Upper lobe of right lung (tissue), 1 donor: ENCODE results near the gene APBB2. TPM values are rescaled to one million over a fixed set of nuclear protein-coding genes. Genes with fewer than 3 reads are reported as not detected.

Experiments
- ATAC-seq: fragments of 200-7000 bp; cut with Tn5 transposase; one replicate; pipeline ENCODE4 v1.9.1; 2020; ENCODE audit warnings: mild to moderate bottlenecking, moderate library complexity
- DNase-seq: peaks from one replicate; pipeline ENCODE4 v3.0.0-alpha.2; 2020
- H3K27ac ChIP-seq: fragments of 200-600 bp; one replicate; pipeline ENCODE4 v1.8.0; 2022
- H3K27me3 ChIP-seq: fragments of 200-600 bp; one replicate; pipeline ENCODE4 v1.8.0; 2022; ENCODE audit warnings: mild to moderate bottlenecking
- H3K36me3 ChIP-seq: fragments of 200-600 bp; one replicate; pipeline ENCODE4 v1.8.0; 2022
- H3K4me1 ChIP-seq: fragments of 200-600 bp; one replicate; pipeline ENCODE4 v1.8.0; 2022
- H3K4me3 ChIP-seq: fragments of 200-600 bp; one replicate; pipeline ENCODE4 v1.8.0; 2022; ENCODE audit warnings: mild to moderate bottlenecking
- H3K9me3 ChIP-seq: fragments of 200-600 bp; one replicate; pipeline ENCODE4 v1.8.0; 2022
- CTCF ChIP-seq: fragments of 200-600 bp; IDR thresholded peaks from one replicate; pipeline ENCODE4 v1.8.0; 2022; ENCODE audit warnings: antibody characterized with exemption
- intact Hi-C: fragments of 100-400 bp; cut with DNase I; formaldehyde crosslinking; loops from one replicate; pipeline ENCODE4 v1.11.0; 2022
- total RNA-seq: library from RNA; stranded (reverse); fragmentation: NEBNext Ultra II Directional; extraction: Animal tissue kit (Norgen Biotek cat#: 25700); gene quantifications from one replicate; pipeline ENCODE4 v1.2.1, GENCODE V29; 2021
- donor health status: DM: no; HTN: yes; CAD: no; lungs with severe emphysema.

Gene APBB2
- total RNA-seq, 1 donor from 2014 or later, result 88.2 TPM

- no peak for TF ChIP-seq CTCF
- no peaks in the 10 kb centered on the region for H3K36me3 ChIP-seq
- intact Hi-C loops, result no loop called here
- H3K27ac ChIP-seq, result no peak overlapping the region
- H3K4me1 ChIP-seq, result peaks cover 15% of the 10 kb centered on the region
- no peaks in the 10 kb centered on the region for H3K27me3 ChIP-seq
- H3K4me3 ChIP-seq, result no peak overlapping the region
- ATAC-seq, result no peak
- no peak for DNase-seq
- no peaks in the 10 kb centered on the region for H3K9me3 ChIP-seq
These were observed 49.9 kb downstream of the APBB2 start for GRCh38 chr4:41164405-41164804.

- Histone ChIP-seq H3K36me3 (no peaks in the 10 kb centered on the region), H3K9me3 (no peaks in the 10 kb centered on the region), H3K27ac (no peak overlapping the region), H3K4me1 (peaks cover 16% of the 10 kb centered on the region), H3K4me3 (no peak overlapping the region), H3K27me3 (no peaks in the 10 kb centered on the region)
- no peak for DNase-seq
- no peak for ATAC-seq
- intact Hi-C loops, result no loop called here
- TF ChIP-seq CTCF, result no peak
These were observed 53.0 kb downstream of the APBB2 start for GRCh38 chr4:41161355-41161754.

GRCh38 chr4:41160856-41161255 lies 53.5 kb downstream of the APBB2 start:
- H3K36me3 ChIP-seq, result no peaks in the 10 kb centered on the region
- ATAC-seq (no peak), DNase-seq (no peak)
- peaks cover 20% of the 10 kb centered on the region for H3K4me1 ChIP-seq
- no peaks in the 10 kb centered on the region for H3K9me3 ChIP-seq
- no peak for TF ChIP-seq CTCF
- H3K27ac ChIP-seq, result no peak overlapping the region
- intact Hi-C loops, result no loop called here
- no peak overlapping the region for H3K4me3 ChIP-seq
- H3K27me3 ChIP-seq, result no peaks in the 10 kb centered on the region

GRCh38 chr4:41160012-41160789 lies 54.1 kb downstream of the APBB2 start:
- no peaks in the 10 kb centered on the region for H3K36me3 ChIP-seq
- peaks cover 25% of the 10 kb centered on the region for H3K4me1 ChIP-seq
- no peak for TF ChIP-seq CTCF
- H3K4me3 ChIP-seq, result no peak overlapping the region
- intact Hi-C loops, result no loop called here
- no peak overlapping the region for H3K27ac ChIP-seq
- ATAC-seq, result peak; percentile 31
- no peak for DNase-seq
- no peaks in the 10 kb centered on the region for H3K9me3 ChIP-seq
- H3K27me3 ChIP-seq, result no peaks in the 10 kb centered on the region

- H3K36me3 ChIP-seq, result no peaks in the 10 kb centered on the region
- ATAC-seq (no peak), DNase-seq (no peak)
- no peaks in the 10 kb centered on the region for H3K9me3 ChIP-seq
- H3K27me3 ChIP-seq, result no peaks in the 10 kb centered on the region
- H3K4me1 ChIP-seq, result peaks cover 33% of the 10 kb centered on the region
- H3K4me3 ChIP-seq, result no peak overlapping the region
- intact Hi-C loops, result no loop called here
- TF ChIP-seq CTCF, result no peak
- no peak overlapping the region for H3K27ac ChIP-seq
These were observed 55.6 kb downstream of the APBB2 start for GRCh38 chr4:41158756-41159155.

GRCh38 chr4:41158274-41158673 lies 56.1 kb downstream of the APBB2 start:
- Histone ChIP-seq H3K36me3 (no peaks in the 10 kb centered on the region), H3K27me3 (no peaks in the 10 kb centered on the region), H3K4me3 (no peak overlapping the region), H3K9me3 (no peaks in the 10 kb centered on the region), H3K27ac (no peak overlapping the region), H3K4me1 (peaks cover 33% of the 10 kb centered on the region)
- no peak for DNase-seq
- intact Hi-C loops, result no loop called here
- TF ChIP-seq CTCF, result no peak
- ATAC-seq, result no peak
